AG10803 (cell line): ENCODE measurements around the gene COLEC12.

ENCODE experiments used
- DNase-seq: peaks from one replicate; pipeline ENCODE4 v3.0.0; 2010; ENCODE audit warnings: low read depth
- H3K4me3 ChIP-seq: 2 replicates; pipeline ENCODE4 v1.5.1; 2011; ENCODE audit warnings: mild to moderate bottlenecking, low read length, control low read depth
- CTCF ChIP-seq: conservative IDR thresholded peaks from 2 replicates; pipeline ENCODE4 v1.5.1; 2011; ENCODE audit warnings: mild to moderate bottlenecking, low read length, control low read depth, inconsistent platforms

Gene COLEC12

GRCh38 chr18:269480-270095 lies 230.9 kb downstream of the COLEC12 start:
- H3K4me3 ChIP-seq = no peak overlapping the region
- no peak for DNase-seq
- no peak for TF ChIP-seq CTCF

- peak within 1 kb of the TSS; percentile 93 for H3K4me3 ChIP-seq
- TF ChIP-seq CTCF = 0 out of 2 replicates have a peak, but pooled peaks have one; percentile 10
- peak; percentile 88 for DNase-seq
Observed at GRCh38 chr18:267688-268552, 232.6 kb downstream of the COLEC12 start, which contains the start of gene THOC1. Gene THOC1 (minus strand): TSS chr18:268047. CDS start chr18:268019, 28 bp downstream.

- no peak for TF ChIP-seq CTCF
- peak overlapping the region; percentile 93 for H3K4me3 ChIP-seq
- peak; percentile 1 for DNase-seq
Observed at GRCh38 chr18:267380-267687, 233.2 kb downstream of the COLEC12 start.
